ENCODE data around the gene STC2.

The STC2 gene

GRCh38 chr5:173341961-173342430 lies 13.8 kb upstream of the STC2 start:
- Histone ChIP-seq H3K4ac (ENCODE audit: low read length) (no peak overlapping the region), H3K14ac (ENCODE audit: low read length) (no peak overlapping the region), H3K4me3 (ENCODE audit: low read length in 2 of 2) (no peak overlapping the region), H3K36me3 (replicated peaks in 1 of 2; ENCODE audit: control insufficient read depth in 2 of 2, insufficient read depth in 2 of 2, low read length in 2 of 2) (no peaks in the 10 kb centered on the region), H2BK5ac (ENCODE audit: low read length) (no peak overlapping the region), H3K4me2 (ENCODE audit: insufficient read depth, low read length, poor library complexity, severe bottlenecking) (no peak overlapping the region), H3K18ac (ENCODE audit: low read length) (peak overlapping the region; percentile 9), H3K9ac (ENCODE audit: low read depth, low read length, poor library complexity) (no peak overlapping the region), H4K91ac (ENCODE audit: low read depth, low read length, poor library complexity) (no peak overlapping the region), H3K23ac (ENCODE audit: low read depth, low read length, poor library complexity) (no peak overlapping the region), H2BK15ac (ENCODE audit: low read length) (no peak overlapping the region), H3K4me1 (ENCODE audit: control insufficient read depth in 2 of 2, insufficient read depth in 1 of 2, low read depth in 1 of 2, low read length in 2 of 2) (peaks cover 0 to 10% of the 10 kb centered on the region in 2 donors), H3K27ac (replicated peaks; ENCODE audit: low read length) (no peak overlapping the region), H3K79me1 (ENCODE audit: low read depth, low read length) (no peaks in the 10 kb centered on the region), H2AFZ (ENCODE audit: low read length) (no peak overlapping the region), H4K8ac (ENCODE audit: low read depth, low read length) (no peak overlapping the region), H3K27me3 (ENCODE audit: control insufficient read depth in 3 of 3, insufficient read depth in 3 of 3, low read depth in 1 of 3, low read length in 3 of 3) (peaks cover 0 to 25% (median 0%) of the 10 kb centered on the region in 3 experiments), H2BK12ac (ENCODE audit: low read length) (no peak overlapping the region), H2BK120ac (ENCODE audit: low read depth, low read length) (no peak overlapping the region), H2AK5ac (ENCODE audit: low read depth, low read length) (no peak overlapping the region), H3K9me3 (replicated peaks in 1 of 2; ENCODE audit: control insufficient read depth in 2 of 2, insufficient read depth in 1 of 2, low read depth in 1 of 2, low read length in 2 of 2) (no peaks in the 10 kb centered on the region)
- no CpG with 5 or more reads among the region's 7 CpGs for WGBS, 2 donors (ENCODE audit: extremely low coverage in 2 of 2, insufficient read length in 2 of 2, insufficient replicate concordance in 1 of 2)
- DNase-seq (ENCODE audit: low spot score), result no peak

- DNase-seq (ENCODE audit: low spot score), result no peak
- no peaks in the 10 kb centered on the region for H3K36me3 ChIP-seq (replicated peaks in 1 of 2; ENCODE audit: control insufficient read depth in 2 of 2, insufficient read depth in 2 of 2, low read length in 2 of 2)
Observed at GRCh38 chr5:173340984-173341383, 12.8 kb upstream of the STC2 start.

GRCh38 chr5:173340451-173340850 lies 12.2 kb upstream of the STC2 start:
- no peak overlapping the region for H2BK120ac ChIP-seq (ENCODE audit: low read depth, low read length)
- WGBS, 2 donors (ENCODE audit: extremely low coverage in 2 of 2, insufficient read length in 2 of 2, insufficient replicate concordance in 1 of 2), result no CpG with 5 or more reads among the region's 9 CpGs

More at GRCh38 chr5:173340984-173341383, 12.8 kb upstream of the STC2 start:
- H2BK5ac ChIP-seq (ENCODE audit: low read length), result no peak overlapping the region
- peak overlapping the region; percentile 23 for H2BK15ac ChIP-seq (ENCODE audit: low read length)
- WGBS, 2 donors (ENCODE audit: extremely low coverage in 2 of 2, insufficient read length in 2 of 2, insufficient replicate concordance in 1 of 2), result no CpG with 5 or more reads among the region's 6 CpGs
- no peak overlapping the region for H3K9ac ChIP-seq (ENCODE audit: low read depth, low read length, poor library complexity)
- H2AK5ac ChIP-seq (ENCODE audit: low read depth, low read length), result no peak overlapping the region
- no peak overlapping the region for H3K23ac ChIP-seq (ENCODE audit: low read depth, low read length, poor library complexity)
- H2BK12ac ChIP-seq (ENCODE audit: low read length), result no peak overlapping the region
- H3K4me1 ChIP-seq (ENCODE audit: control insufficient read depth in 2 of 2, insufficient read depth in 1 of 2, low read depth in 1 of 2, low read length in 2 of 2), result peaks cover 0 to 10% of the 10 kb centered on the region in 2 donors
- no peak overlapping the region for H3K14ac ChIP-seq (ENCODE audit: low read length)
- no peak overlapping the region for H3K4ac ChIP-seq (ENCODE audit: low read length)
- peaks cover 0 to 25% (median 0%) of the 10 kb centered on the region in 3 experiments for H3K27me3 ChIP-seq (ENCODE audit: control insufficient read depth in 3 of 3, insufficient read depth in 3 of 3, low read depth in 1 of 3, low read length in 3 of 3)
- H2BK120ac ChIP-seq (ENCODE audit: low read depth, low read length), result no peak overlapping the region
- no peaks in the 10 kb centered on the region for H3K9me3 ChIP-seq (replicated peaks in 1 of 2; ENCODE audit: control insufficient read depth in 2 of 2, insufficient read depth in 1 of 2, low read depth in 1 of 2, low read length in 2 of 2)
- H3K4me3 ChIP-seq (ENCODE audit: low read length in 2 of 2), result no peak overlapping the region
- H4K8ac ChIP-seq (ENCODE audit: low read depth, low read length), result no peak overlapping the region
- no peak overlapping the region for H4K91ac ChIP-seq (ENCODE audit: low read depth, low read length, poor library complexity)
- no peak overlapping the region for H3K18ac ChIP-seq (ENCODE audit: low read length)
- H3K4me2 ChIP-seq (ENCODE audit: insufficient read depth, low read length, poor library complexity, severe bottlenecking), result no peak overlapping the region
- no peaks in the 10 kb centered on the region for H3K79me1 ChIP-seq (ENCODE audit: low read depth, low read length)
- H3K27ac ChIP-seq (replicated peaks; ENCODE audit: low read length), result no peak overlapping the region
- no peak overlapping the region for H2AFZ ChIP-seq (ENCODE audit: low read length)

GRCh38 chr5:173339286-173339685 lies 11.1 kb upstream of the STC2 start:
- no peak overlapping the region for H2AK5ac ChIP-seq (ENCODE audit: low read depth, low read length)
- no peak overlapping the region for H2BK12ac ChIP-seq (ENCODE audit: low read length)
- WGBS, 2 donors (ENCODE audit: extremely low coverage in 2 of 2, insufficient read length in 2 of 2, insufficient replicate concordance in 1 of 2), result no CpG with 5 or more reads among the region's 11 CpGs
- H3K4me2 ChIP-seq (ENCODE audit: insufficient read depth, low read length, poor library complexity, severe bottlenecking), result no peak overlapping the region
- peaks cover 0 to 10% of the 10 kb centered on the region in 2 donors for H3K4me1 ChIP-seq (ENCODE audit: control insufficient read depth in 2 of 2, insufficient read depth in 1 of 2, low read depth in 1 of 2, low read length in 2 of 2)
- H3K9ac ChIP-seq (ENCODE audit: low read depth, low read length, poor library complexity), result no peak overlapping the region
- no peak overlapping the region for H3K4me3 ChIP-seq (ENCODE audit: low read length in 2 of 2)
- H4K91ac ChIP-seq (ENCODE audit: low read depth, low read length, poor library complexity), result no peak overlapping the region
- no peak overlapping the region for H3K4ac ChIP-seq (ENCODE audit: low read length)
- no peak overlapping the region for H2BK120ac ChIP-seq (ENCODE audit: low read depth, low read length)
- H3K79me1 ChIP-seq (ENCODE audit: low read depth, low read length), result no peaks in the 10 kb centered on the region
- H3K27ac ChIP-seq (replicated peaks; ENCODE audit: low read length), result no peak overlapping the region
- no peak overlapping the region for H2AFZ ChIP-seq (ENCODE audit: low read length)
- H3K36me3 ChIP-seq (replicated peaks in 1 of 2; ENCODE audit: control insufficient read depth in 2 of 2, insufficient read depth in 2 of 2, low read length in 2 of 2), result no peaks in the 10 kb centered on the region
- H3K18ac ChIP-seq (ENCODE audit: low read length), result no peak overlapping the region
- peaks cover 0 to 23% (median 0%) of the 10 kb centered on the region in 3 experiments for H3K27me3 ChIP-seq (ENCODE audit: control insufficient read depth in 3 of 3, insufficient read depth in 3 of 3, low read depth in 1 of 3, low read length in 3 of 3)
- no peaks in the 10 kb centered on the region for H3K9me3 ChIP-seq (replicated peaks in 1 of 2; ENCODE audit: control insufficient read depth in 2 of 2, insufficient read depth in 1 of 2, low read depth in 1 of 2, low read length in 2 of 2)
- no peak for DNase-seq (ENCODE audit: low spot score)
- no peak overlapping the region for H3K23ac ChIP-seq (ENCODE audit: low read depth, low read length, poor library complexity)
- H2BK15ac ChIP-seq (ENCODE audit: low read length), result no peak overlapping the region
- H2BK5ac ChIP-seq (ENCODE audit: low read length), result no peak overlapping the region
- H4K8ac ChIP-seq (ENCODE audit: low read depth, low read length), result no peak overlapping the region
- H3K14ac ChIP-seq (ENCODE audit: low read length), result no peak overlapping the region

More at GRCh38 chr5:173340451-173340850, 12.2 kb upstream of the STC2 start:
- peaks cover 0 to 10% of the 10 kb centered on the region in 2 donors for H3K4me1 ChIP-seq (ENCODE audit: control insufficient read depth in 2 of 2, insufficient read depth in 1 of 2, low read depth in 1 of 2, low read length in 2 of 2)
- H3K36me3 ChIP-seq (replicated peaks in 1 of 2; ENCODE audit: control insufficient read depth in 2 of 2, insufficient read depth in 2 of 2, low read length in 2 of 2), result no peaks in the 10 kb centered on the region
- peak overlapping the region; percentile 3 for H3K23ac ChIP-seq (ENCODE audit: low read depth, low read length, poor library complexity)
- no peaks in the 10 kb centered on the region for H3K79me1 ChIP-seq (ENCODE audit: low read depth, low read length)
- peaks cover 0 to 28% (median 0%) of the 10 kb centered on the region in 3 experiments for H3K27me3 ChIP-seq (ENCODE audit: control insufficient read depth in 3 of 3, insufficient read depth in 3 of 3, low read depth in 1 of 3, low read length in 3 of 3)
- H2AK5ac ChIP-seq (ENCODE audit: low read depth, low read length), result peak overlapping the region; percentile 30
- H3K9me3 ChIP-seq (replicated peaks in 1 of 2; ENCODE audit: control insufficient read depth in 2 of 2, insufficient read depth in 1 of 2, low read depth in 1 of 2, low read length in 2 of 2), result no peaks in the 10 kb centered on the region
- DNase-seq (ENCODE audit: low spot score), result no peak
- H3K18ac ChIP-seq (ENCODE audit: low read length), result peak overlapping the region; percentile 63
- H3K27ac ChIP-seq (replicated peaks; ENCODE audit: low read length), result no peak overlapping the region
- H2BK15ac ChIP-seq (ENCODE audit: low read length), result peak overlapping the region; percentile 1
- no peak overlapping the region for H4K91ac ChIP-seq (ENCODE audit: low read depth, low read length, poor library complexity)
- no peak overlapping the region for H3K4me3 ChIP-seq (ENCODE audit: low read length in 2 of 2)
- H3K4ac ChIP-seq (ENCODE audit: low read length), result no peak overlapping the region
- no peak overlapping the region for H3K14ac ChIP-seq (ENCODE audit: low read length)
- H3K9ac ChIP-seq (ENCODE audit: low read depth, low read length, poor library complexity), result no peak overlapping the region
- no peak overlapping the region for H4K8ac ChIP-seq (ENCODE audit: low read depth, low read length)
- H2AFZ ChIP-seq (ENCODE audit: low read length), result no peak overlapping the region
- H3K4me2 ChIP-seq (ENCODE audit: insufficient read depth, low read length, poor library complexity, severe bottlenecking), result no peak overlapping the region
- H2BK12ac ChIP-seq (ENCODE audit: low read length), result no peak overlapping the region
- no peak overlapping the region for H2BK5ac ChIP-seq (ENCODE audit: low read length)

Data from neuronal stem cell (in vitro differentiated cells).